ENCODE data around the gene BIVM.

The BIVM gene

DNA sequence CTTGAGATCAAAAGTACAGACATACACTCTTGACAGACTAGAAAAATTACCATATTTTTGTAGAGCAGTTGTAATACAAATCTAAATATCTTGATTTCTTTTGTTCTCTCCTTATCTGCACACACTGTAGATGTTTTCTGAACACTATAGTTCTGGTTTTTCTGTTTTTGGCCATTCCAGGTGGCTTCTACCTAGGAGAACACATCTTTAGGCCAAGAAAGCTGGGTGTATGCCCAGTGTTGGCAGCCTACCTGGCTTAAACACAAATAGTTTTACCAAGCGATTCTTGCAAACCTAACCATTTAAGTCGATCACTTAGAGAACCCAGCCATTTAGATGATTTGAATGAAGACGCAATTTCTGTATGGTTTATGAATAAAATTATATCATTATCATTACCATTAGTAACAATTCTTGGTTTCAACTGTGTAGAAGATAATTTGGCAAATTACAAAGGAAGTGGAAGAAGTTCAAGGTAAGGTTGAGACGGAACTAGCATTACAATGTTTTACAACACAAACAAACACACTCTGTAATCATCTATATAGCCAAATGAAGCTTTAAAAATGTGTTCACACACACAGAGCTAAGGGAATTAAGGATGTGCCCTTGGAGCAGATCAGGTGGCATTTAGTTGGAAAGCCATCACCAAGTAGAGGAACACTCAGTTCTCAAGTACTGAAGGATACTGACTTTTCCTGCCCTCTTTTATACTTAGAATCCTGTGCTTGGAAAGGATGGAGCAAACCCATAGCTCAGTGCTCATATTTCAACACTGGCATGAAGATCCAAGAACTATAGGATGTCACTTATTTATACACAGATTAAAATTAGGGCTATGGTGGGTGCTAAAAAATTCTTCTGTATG lies 83.1 kb downstream of the BIVM start:
- no peak for DNase-seq
